ENCODE results near the gene PRSS48.

Gene PRSS48

DNA sequence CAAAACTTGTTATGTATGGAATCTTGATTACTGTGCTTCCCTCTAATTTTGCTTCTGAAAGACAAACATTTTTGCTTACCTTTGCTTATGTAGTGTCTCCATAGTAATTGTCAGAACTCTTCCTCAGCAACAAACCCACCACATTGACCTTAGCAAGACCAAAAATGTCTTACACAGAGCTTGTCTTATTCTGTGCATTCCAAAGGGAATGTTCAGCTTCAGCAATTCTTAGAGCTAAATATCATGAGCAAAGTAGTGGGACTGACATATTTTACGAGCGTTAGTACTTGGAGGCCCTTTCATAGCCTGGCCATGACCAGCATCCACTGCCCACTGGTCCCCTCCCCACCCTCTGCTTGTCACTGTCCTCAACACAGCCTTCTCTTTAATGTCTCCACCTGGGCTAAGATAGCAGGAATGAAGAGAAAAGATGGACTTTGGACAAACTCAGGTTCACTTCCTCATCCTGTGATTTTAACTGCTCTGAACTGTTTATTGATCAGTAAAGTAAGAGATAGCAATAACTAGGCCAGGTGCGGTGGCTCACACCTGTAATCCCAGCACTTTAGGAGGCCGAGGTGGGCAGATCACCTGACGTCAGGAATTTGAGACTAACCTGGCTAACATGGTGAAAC is 63.9 kb downstream of the PRSS48 start:
- Histone ChIP-seq H3K27ac (ENCODE audit: low read length) (no peak overlapping the region), H3K27me3 (ENCODE audit: insufficient read depth, low read length) (no peaks in the 10 kb centered on the region), H3K9me3 (ENCODE audit: insufficient read depth, low read depth, low read length) (no peaks in the 10 kb centered on the region), H3K36me3 (ENCODE audit: insufficient read depth, low read depth, low read length) (no peaks in the 10 kb centered on the region), H3K4me3 (ENCODE audit: low read length) (no peak overlapping the region), H3K9ac (ENCODE audit: low read depth, low read length) (no peak overlapping the region), H3K4me1 (ENCODE audit: insufficient read depth, low read length) (no peaks in the 10 kb centered on the region)

Data from iPS-20b (cell line).